HepG2 (cell line): ENCODE measurements around the gene TAS1R3. TPM values are rescaled to one million over a fixed set of nuclear protein-coding genes. Genes with fewer than 3 reads are reported as not detected.

Experiments used
- BCL6 ChIP-seq: IDR thresholded peaks from 2 replicates; pipeline ENCODE4 v1.6.1; 2016; ENCODE audit warnings: missing genetic modification reagents, missing compliant biosample characterization
- KDM5A ChIP-seq: fragments of 200-600 bp; sonication (generic); IDR thresholded peaks from 2 replicates; pipeline ENCODE4 v1.7.0; 2018; ENCODE audit warnings: antibody characterized with exemption, mild to moderate bottlenecking, low read length, borderline replicate concordance
- MIER3 ChIP-seq: IDR thresholded peaks from 2 replicates; pipeline ENCODE4 v1.6.1; 2016; ENCODE audit warnings: missing compliant biosample characterization, borderline replicate concordance
- NCOA1 ChIP-seq: sonication (generic); formaldehyde crosslinking; IDR thresholded peaks from 2 replicates; pipeline ENCODE4 v1.9.0; 2021; ENCODE audit warnings: missing genetic modification reagents
- NFYB ChIP-seq: sonication (generic); formaldehyde crosslinking; IDR thresholded peaks from 2 replicates; pipeline ENCODE4 v1.4.0; 2020; ENCODE audit warnings: missing genetic modification reagents
- POLR2AphosphoS2 ChIP-seq: IDR thresholded peaks from 2 replicates; pipeline ENCODE4 v1.6.1; 2011; ENCODE audit warnings: low read depth, low read length, improper control_type of control experiment
- PRMT3 ChIP-seq: sonication (generic); formaldehyde crosslinking; IDR thresholded peaks from 2 replicates; pipeline ENCODE4 v1.8.1; 2022; ENCODE audit warnings: low read depth, mild to moderate bottlenecking, moderate library complexity, missing genetic modification reagents, borderline replicate concordance
- SMYD3 ChIP-seq: sonication (generic); formaldehyde crosslinking; IDR thresholded peaks from 2 replicates; pipeline ENCODE4 v1.8.1; 2023; ENCODE audit warnings: mild to moderate bottlenecking, missing genetic modification reagents
- SRF ChIP-seq: IDR thresholded peaks from 2 replicates; pipeline ENCODE4 v1.6.1; 2011; ENCODE audit warnings: mild to moderate bottlenecking, low read depth, low read length, moderate library complexity
- TSC22D2 ChIP-seq: sonication (generic); formaldehyde crosslinking; IDR thresholded peaks from 2 replicates; pipeline ENCODE4 v1.5.1; 2020; ENCODE audit warnings: missing genetic modification reagents, mild to moderate bottlenecking, borderline replicate concordance
- ZFP1 ChIP-seq: IDR thresholded peaks from 2 replicates; pipeline ENCODE4 v1.6.1; 2016
- ZNF224 ChIP-seq: sonication (generic); formaldehyde crosslinking; IDR thresholded peaks from 2 replicates; pipeline ENCODE4 v1.5.0; 2020; ENCODE audit warnings: mild to moderate bottlenecking, missing genetic modification reagents
- ZNF282 ChIP-seq: fragments of 450-650 bp; IDR thresholded peaks from 2 replicates; pipeline ENCODE4 v1.6.1; 2018; ENCODE audit not compliant: partially characterized antibody
- ZNF292 ChIP-seq: sonication (generic); formaldehyde crosslinking; IDR thresholded peaks from 2 replicates; pipeline ENCODE4 v1.8.1; 2022; ENCODE audit warnings: mild to moderate bottlenecking, low read depth, missing genetic modification reagents, borderline replicate concordance
- ZNF331 ChIP-seq: sonication (generic); formaldehyde crosslinking; IDR thresholded peaks from 2 replicates; pipeline ENCODE4 v1.4.0; 2020; ENCODE audit warnings: missing genetic modification reagents
- ZNF335 ChIP-seq: sonication (generic); formaldehyde crosslinking; IDR thresholded peaks from 2 replicates; pipeline ENCODE4 v1.4.0; 2020; ENCODE audit warnings: missing genetic modification reagents
- ZNF549 ChIP-seq: sonication (generic); formaldehyde crosslinking; IDR thresholded peaks from 2 replicates; pipeline ENCODE4 v1.5.0; 2020; ENCODE audit warnings: missing genetic modification reagents
- ZNF672 ChIP-seq: sonication (generic); formaldehyde crosslinking; IDR thresholded peaks from 2 replicates; pipeline ENCODE4 v1.8.1; 2022; ENCODE audit warnings: missing genetic modification reagents
- ZNF878 ChIP-seq: sonication (generic); formaldehyde crosslinking; IDR thresholded peaks from 2 replicates; pipeline ENCODE4 v1.8.1; 2023; ENCODE audit warnings: mild to moderate bottlenecking, missing genetic modification reagents, moderate library complexity
- polyA plus RNA-seq, 8 experiments: library from polyadenylated mRNA; depleted of rRNA in 3 of 8; stranded (reverse) in 7 of 8; unstranded in 1 of 8; fragments of >200 nt; fragmentation: Illumina TruSeq in 4 of 8; extraction: Trizol in 4 of 8; gene quantifications; 2 replicates each; pipeline versions ENCODE4 v1.2.1 to v1.2.3, GENCODE V29; 2011 to 2016; ENCODE audit warnings: low read depth in 4 of 8, missing spikeins in 1 of 8, mixed read lengths in 1 of 8; ENCODE audit not compliant: insufficient read depth in 1 of 8
- total RNA-seq, 5 experiments: library from RNA; depleted of rRNA; stranded (reverse); fragments of >200 nt; fragmentation: Illumina TruSeq; extraction: Trizol; gene quantifications; 2 replicates each; pipeline ENCODE4 v1.2.3, GENCODE V29; 2016; ENCODE audit warnings: low read depth in 1 of 5
- TF ChIP-seq, protein P1 (sequence below): sonication (generic); formaldehyde crosslinking; IDR thresholded peaks from 2 replicates; pipeline ENCODE4 v1.8.1; 2023; ENCODE audit warnings: mild to moderate bottlenecking, missing genetic modification reagents, borderline replicate concordance
- TF ChIP-seq, protein P2 (sequence below): sonication (generic); formaldehyde crosslinking; conservative IDR thresholded peaks from 2 replicates; pipeline ENCODE4 v1.5.0; 2020; ENCODE audit warnings: missing genetic modification reagents
- TF ChIP-seq, protein P3 (sequence below): IDR thresholded peaks from 2 replicates; pipeline ENCODE4 v1.6.1; 2012; ENCODE audit warnings: inconsistent platforms
- TF ChIP-seq, protein P4 (sequence below): sonication (generic); formaldehyde crosslinking; IDR thresholded peaks from 2 replicates; pipeline ENCODE4 v1.5.0; 2020; ENCODE audit warnings: missing genetic modification reagents, mild to moderate bottlenecking, borderline replicate concordance
- TF ChIP-seq, protein P5 (sequence below): sonication (generic); formaldehyde crosslinking; IDR thresholded peaks from 2 replicates; pipeline ENCODE4 v1.4.0; 2020; ENCODE audit warnings: missing genetic modification reagents, borderline replicate concordance

TAS1R3 gene
- total and polyA plus RNA-seq, 2 of the 13 experiments (the other 11 are each of a cell fraction or from before 2014, with no cell fraction given): 0.13 to 0.15 TPM

DNA sequence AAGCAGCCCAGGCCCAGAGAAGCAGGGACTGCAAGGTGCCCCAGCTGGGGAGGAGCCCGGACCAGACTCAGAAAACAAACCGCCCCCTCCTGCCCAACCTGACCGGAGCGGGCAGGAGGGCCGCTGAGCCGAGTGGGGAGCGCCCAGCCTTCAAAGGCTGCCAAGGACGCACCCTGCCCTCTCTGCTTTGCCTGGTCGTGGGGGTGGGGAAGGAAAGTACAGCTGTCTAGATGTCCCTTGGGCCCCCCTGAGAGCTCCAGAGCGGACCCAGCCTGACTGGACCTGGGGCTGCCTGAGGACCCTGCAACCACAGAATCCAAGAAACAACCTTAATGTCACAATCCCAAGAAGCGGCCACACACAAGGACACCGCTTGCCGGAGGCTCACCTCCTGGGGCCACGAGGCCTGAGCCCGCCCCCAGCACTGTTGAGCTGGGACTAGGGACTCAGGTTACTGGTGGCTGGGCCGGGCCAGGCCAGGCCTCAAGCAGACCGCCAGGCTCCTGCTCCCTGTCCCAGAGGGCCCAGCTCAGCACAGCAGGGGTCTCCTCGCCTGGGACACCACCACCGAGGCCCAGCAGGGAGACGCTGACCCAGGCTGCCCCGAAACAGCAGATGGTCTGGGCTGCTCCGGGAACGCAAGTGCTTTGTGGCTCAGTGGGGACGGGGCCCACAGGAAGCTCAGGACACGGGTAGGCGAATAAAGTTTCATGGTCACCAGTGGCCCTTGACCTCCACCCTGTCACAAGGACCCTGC is 16.8 kb downstream of the TAS1R3 start (continued):
- no peak for TF ChIP-seq POLR2AphosphoS2
- TF ChIP-seq KDM5A: no peak
- TF ChIP-seq SRF: no peak
- TF ChIP-seq, protein P1, sequence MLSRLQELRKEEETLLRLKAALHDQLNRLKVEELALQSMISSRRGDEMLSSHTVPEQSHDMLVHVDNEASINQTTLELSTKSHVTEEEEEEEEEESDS (CRISPR knock-in tag): no peak
- 0 out of 2 replicates have a peak, but pooled peaks have one; percentile 29 for TF ChIP-seq ZNF878 (CRISPR knock-in tag)
- no peak for TF ChIP-seq NFYB (CRISPR knock-in tag)
- TF ChIP-seq, protein P2, sequence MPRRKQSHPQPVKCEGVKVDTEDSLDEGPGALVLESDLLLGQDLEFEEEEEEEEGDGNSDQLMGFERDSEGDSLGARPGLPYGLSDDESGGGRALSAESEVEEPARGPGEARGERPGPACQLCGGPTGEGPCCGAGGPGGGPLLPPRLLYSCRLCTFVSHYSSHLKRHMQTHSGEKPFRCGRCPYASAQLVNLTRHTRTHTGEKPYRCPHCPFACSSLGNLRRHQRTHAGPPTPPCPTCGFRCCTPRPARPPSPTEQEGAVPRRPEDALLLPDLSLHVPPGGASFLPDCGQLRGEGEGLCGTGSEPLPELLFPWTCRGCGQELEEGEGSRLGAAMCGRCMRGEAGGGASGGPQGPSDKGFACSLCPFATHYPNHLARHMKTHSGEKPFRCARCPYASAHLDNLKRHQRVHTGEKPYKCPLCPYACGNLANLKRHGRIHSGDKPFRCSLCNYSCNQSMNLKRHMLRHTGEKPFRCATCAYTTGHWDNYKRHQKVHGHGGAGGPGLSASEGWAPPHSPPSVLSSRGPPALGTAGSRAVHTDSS (CRISPR knock-in tag): no peak
- no peak for TF ChIP-seq PRMT3 (CRISPR knock-in tag)
- no peak for TF ChIP-seq ZNF335
- no peak for TF ChIP-seq ZNF672 (CRISPR knock-in tag)
- TF ChIP-seq, protein P3, sequence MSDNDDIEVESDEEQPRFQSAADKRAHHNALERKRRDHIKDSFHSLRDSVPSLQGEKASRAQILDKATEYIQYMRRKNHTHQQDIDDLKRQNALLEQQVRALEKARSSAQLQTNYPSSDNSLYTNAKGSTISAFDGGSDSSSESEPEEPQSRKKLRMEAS: peak; percentile 63
- no peak for TF ChIP-seq TSC22D2 (CRISPR knock-in tag)
- no peak for TF ChIP-seq ZNF549
- no peak for TF ChIP-seq ZFP1
- TF ChIP-seq ZNF282: no peak
- TF ChIP-seq MIER3 (CRISPR knock-in tag): no peak
- no peak for TF ChIP-seq ZNF224 (CRISPR knock-in tag)
- TF ChIP-seq, protein P4, sequence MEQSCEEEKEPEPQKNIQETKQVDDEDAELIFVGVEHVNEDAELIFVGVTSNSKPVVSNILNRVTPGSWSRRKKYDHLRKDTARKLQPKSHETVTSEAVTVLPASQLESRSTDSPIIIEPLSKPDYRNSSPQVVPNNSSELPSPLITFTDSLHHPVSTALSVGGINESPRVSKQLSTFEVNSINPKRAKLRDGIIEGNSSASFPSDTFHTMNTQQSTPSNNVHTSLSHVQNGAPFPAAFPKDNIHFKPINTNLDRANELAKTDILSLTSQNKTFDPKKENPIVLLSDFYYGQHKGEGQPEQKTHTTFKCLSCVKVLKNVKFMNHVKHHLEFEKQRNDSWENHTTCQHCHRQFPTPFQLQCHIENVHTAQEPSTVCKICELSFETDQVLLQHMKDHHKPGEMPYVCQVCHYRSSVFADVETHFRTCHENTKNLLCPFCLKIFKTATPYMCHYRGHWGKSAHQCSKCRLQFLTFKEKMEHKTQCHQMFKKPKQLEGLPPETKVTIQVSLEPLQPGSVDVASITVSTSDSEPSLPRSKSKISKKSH (CRISPR knock-in tag): no peak
- TF ChIP-seq, protein P5, sequence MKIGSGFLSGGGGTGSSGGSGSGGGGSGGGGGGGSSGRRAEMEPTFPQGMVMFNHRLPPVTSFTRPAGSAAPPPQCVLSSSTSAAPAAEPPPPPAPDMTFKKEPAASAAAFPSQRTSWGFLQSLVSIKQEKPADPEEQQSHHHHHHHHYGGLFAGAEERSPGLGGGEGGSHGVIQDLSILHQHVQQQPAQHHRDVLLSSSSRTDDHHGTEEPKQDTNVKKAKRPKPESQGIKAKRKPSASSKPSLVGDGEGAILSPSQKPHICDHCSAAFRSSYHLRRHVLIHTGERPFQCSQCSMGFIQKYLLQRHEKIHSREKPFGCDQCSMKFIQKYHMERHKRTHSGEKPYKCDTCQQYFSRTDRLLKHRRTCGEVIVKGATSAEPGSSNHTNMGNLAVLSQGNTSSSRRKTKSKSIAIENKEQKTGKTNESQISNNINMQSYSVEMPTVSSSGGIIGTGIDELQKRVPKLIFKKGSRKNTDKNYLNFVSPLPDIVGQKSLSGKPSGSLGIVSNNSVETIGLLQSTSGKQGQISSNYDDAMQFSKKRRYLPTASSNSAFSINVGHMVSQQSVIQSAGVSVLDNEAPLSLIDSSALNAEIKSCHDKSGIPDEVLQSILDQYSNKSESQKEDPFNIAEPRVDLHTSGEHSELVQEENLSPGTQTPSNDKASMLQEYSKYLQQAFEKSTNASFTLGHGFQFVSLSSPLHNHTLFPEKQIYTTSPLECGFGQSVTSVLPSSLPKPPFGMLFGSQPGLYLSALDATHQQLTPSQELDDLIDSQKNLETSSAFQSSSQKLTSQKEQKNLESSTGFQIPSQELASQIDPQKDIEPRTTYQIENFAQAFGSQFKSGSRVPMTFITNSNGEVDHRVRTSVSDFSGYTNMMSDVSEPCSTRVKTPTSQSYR: peak; percentile 79; the same call in 1 of the 2 replicates
- TF ChIP-seq NCOA1 (CRISPR knock-in tag): no peak
- 0 out of 2 replicates have a peak, but pooled peaks have one; percentile 15 for TF ChIP-seq BCL6 (CRISPR knock-in tag)
- TF ChIP-seq ZNF331 (CRISPR knock-in tag): peak; percentile 47; the same call in 1 of the 2 replicates
- no peak for TF ChIP-seq SMYD3 (CRISPR knock-in tag)
- TF ChIP-seq ZNF292: no peak
